HG02981 (cell line): ENCODE data around the gene BABAM2.
"Not testable (repeated sequence)": the region's sequence is repeated elsewhere in the genome, so short reads cannot be mapped to it uniquely, and the experiment has no call there.

Source experiments
- ATAC-seq: cut with Tn5 transposase; IDR thresholded peaks from one replicate; pipeline ENCODE4 v1.9.1; 2021; ENCODE audit warnings: mild to moderate bottlenecking, moderate library complexity; ENCODE audit not compliant: unreplicated experiment

BABAM2 gene

GRCh38 chr2:28321426-28321825, 430.9 kb downstream of the BABAM2 start:
- ATAC-seq = no peak

GRCh38 chr2:28322051-28322450, 431.5 kb downstream of the BABAM2 start:
- no peak for ATAC-seq

GRCh38 chr2:28322456-28322855, 431.9 kb downstream of the BABAM2 start:
- no peak for ATAC-seq

GRCh38 chr2:28322981-28323396, 432.5 kb downstream of the BABAM2 start:
- no peak for ATAC-seq

- ATAC-seq = no peak
These were observed 434.6 kb downstream of the BABAM2 start for GRCh38 chr2:28325173-28325566.

GRCh38 chr2:28325567-28326468, 435.3 kb downstream of the BABAM2 start:
- no peak for ATAC-seq

GRCh38 chr2:28326469-28326805, 435.9 kb downstream of the BABAM2 start:
- no peak for ATAC-seq

- ATAC-seq = no peak
These were observed 436.5 kb downstream of the BABAM2 start for GRCh38 chr2:28326881-28327505.

GRCh38 chr2:28327581-28327955, 437.0 kb downstream of the BABAM2 start:
- ATAC-seq = no peak

GRCh38 chr2:28327956-28328922, 437.7 kb downstream of the BABAM2 start:
- no peak for ATAC-seq

GRCh38 chr2:28329184-28329583, 438.7 kb downstream of the BABAM2 start:
- ATAC-seq = no peak

- not testable (repeated sequence) for ATAC-seq
These were observed 440.2 kb downstream of the BABAM2 start for GRCh38 chr2:28330722-28331121.

- ATAC-seq = not testable (repeated sequence)
These were observed 441.3 kb downstream of the BABAM2 start for GRCh38 chr2:28331797-28332196.

- ATAC-seq = no peak
These were observed 442.2 kb downstream of the BABAM2 start for GRCh38 chr2:28332696-28333095.

GRCh38 chr2:28333606-28334526, 443.3 kb downstream of the BABAM2 start:
- ATAC-seq = no peak

GRCh38 chr2:28334527-28334894, 444.0 kb downstream of the BABAM2 start:
- ATAC-seq = no peak

- ATAC-seq = not testable (repeated sequence)
These were observed 444.7 kb downstream of the BABAM2 start for GRCh38 chr2:28335265-28335664.

- ATAC-seq = no peak
These were observed 445.1 kb downstream of the BABAM2 start for GRCh38 chr2:28335666-28336065.

GRCh38 chr2:28336264-28336980, 445.9 kb downstream of the BABAM2 start:
- no peak for ATAC-seq
